SK-N-SH (cell line): ENCODE results near the gene LPO. TPM values are rescaled to one million over a fixed set of nuclear protein-coding genes. Genes with fewer than 3 reads are reported as not detected.
A peak's percentile ranks its signal among the peaks of the same experiment; 100 is the strongest.

Experiments used
- CTCF ChIA-PET: fragments of 300-600, 350-600 bp; formaldehyde crosslinking; extraction: SDS; loops from one replicate; lab custom pipeline; 2021; lab: Yijun Ruan, JAX
- POLR2A ChIA-PET: fragments of 350-600 bp; sonication (Branson Sonifier 250); formaldehyde crosslinking; extraction: SDS; loops from one replicate; lab custom pipeline; 2020; ENCODE audit warnings: antibody characterized with exemption, inconsistent platforms; lab: Yijun Ruan, JAX
- DNase-seq: peaks from one replicate; pipeline ENCODE4 v3.0.0; 2012
- H2AFZ ChIP-seq: fragments of 200-600 bp; sonication (generic); 2 replicates; pipeline ENCODE4 v1.8.1; 2016; ENCODE audit warnings: antibody characterized with exemption, mild to moderate bottlenecking, low read depth
- H3F3A ChIP-seq: fragments of 200-600 bp; sonication (generic); replicated peaks from 2 replicates; pipeline ENCODE3; 2016; ENCODE audit warnings: antibody characterized with exemption, mild to moderate bottlenecking; ENCODE audit not compliant: insufficient read depth
- H3K27ac ChIP-seq, 2 experiments: fragments of 200-500 bp in 1 of 2; fragments of 200-600 bp in 1 of 2; sonication (Bioruptor generic) in 1 of 2; sonication (generic), shearing (Covaris generic) in 1 of 2; 2 replicates each; pipeline versions ENCODE4 v1.5.1 to v1.6.1; 2014 to 2016; ENCODE audit warnings: low read depth in 2 of 2, inconsistent platforms in 1 of 2, low read length in 1 of 2, mild to moderate bottlenecking in 1 of 2, mixed read lengths in 1 of 2
- H3K27me3 ChIP-seq: fragments of 200-600 bp; sonication (generic), shearing (Covaris generic); 2 replicates; pipeline ENCODE4 v1.6.1; 2016; ENCODE audit warnings: mixed run types; ENCODE audit not compliant: insufficient read depth
- H3K36me3 ChIP-seq, 2 experiments: fragments of 200-500 bp in 1 of 2; fragments of 200-600 bp in 1 of 2; sonication (Bioruptor generic) in 1 of 2; sonication (generic) in 1 of 2; replicated peaks in 1 of 2; 2 replicates each; pipeline versions ENCODE3 to v1.5.1; 2014 to 2016; ENCODE audit warnings: low read length in 1 of 2, mild to moderate bottlenecking in 1 of 2; ENCODE audit not compliant: insufficient read depth in 2 of 2, control insufficient read depth in 1 of 2
- H3K4me1 ChIP-seq, 2 experiments: fragments of 200-500 bp in 1 of 2; fragments of 200-600 bp in 1 of 2; sonication (Bioruptor generic) in 1 of 2; sonication (generic), shearing (Covaris generic) in 1 of 2; 2 replicates each; pipeline versions ENCODE4 v1.5.1 to v1.6.1; 2014 to 2016; ENCODE audit warnings: low read depth in 1 of 2, low read length in 1 of 2, mixed run types in 1 of 2; ENCODE audit not compliant: insufficient read depth in 2 of 2, control insufficient read depth in 1 of 2
- H3K4me2 ChIP-seq: fragments of 200-600 bp; sonication (generic), shearing (Covaris generic); 2 replicates; pipeline ENCODE4 v1.6.1; 2017; ENCODE audit warnings: mixed run types
- H3K4me3 ChIP-seq, 2 experiments: fragments of 200-500 bp in 1 of 2; fragments of 200-600 bp in 1 of 2; sonication (Bioruptor generic) in 1 of 2; sonication (generic), shearing (Covaris generic) in 1 of 2; 2 replicates each; pipeline versions ENCODE4 v1.5.1 to v1.8.1; 2014 to 2016; ENCODE audit warnings: low read depth in 2 of 2, inconsistent platforms in 1 of 2, low read length in 1 of 2, mild to moderate bottlenecking in 1 of 2, mixed read lengths in 1 of 2, moderate library complexity in 1 of 2
- H3K79me2 ChIP-seq: fragments of 200-600 bp; sonication (generic); 2 replicates; pipeline ENCODE4 v1.8.1; 2017; ENCODE audit warnings: mild to moderate bottlenecking; ENCODE audit not compliant: insufficient read depth
- H3K9ac ChIP-seq: fragments of 200-600 bp; sonication (generic); 2 replicates; pipeline ENCODE4 v1.6.1; 2017; ENCODE audit warnings: mixed run types
- H3K9me2 ChIP-seq: fragments of 200-600 bp; sonication (generic); 2 replicates; pipeline ENCODE4 v1.6.1; 2017; ENCODE audit warnings: mixed run types
- H3K9me3 ChIP-seq: fragments of 200-600 bp; sonication (generic); 2 replicates; pipeline ENCODE4 v1.6.1; 2017; ENCODE audit warnings: mixed run types, mild to moderate bottlenecking, moderate library complexity
- H4K20me1 ChIP-seq: fragments of 200-600 bp; sonication (generic); 2 replicates; pipeline ENCODE4 v1.6.1; 2017; ENCODE audit warnings: mild to moderate bottlenecking, mixed run types; ENCODE audit not compliant: insufficient read depth
- FOXM1 ChIP-seq: IDR thresholded peaks from 2 replicates; pipeline ENCODE4 v1.4.0; 2012; ENCODE audit warnings: low read depth, mild to moderate bottlenecking
- GABPA ChIP-seq: IDR thresholded peaks from 2 replicates; pipeline ENCODE4 v1.4.0; 2012; ENCODE audit warnings: low read depth, mild to moderate bottlenecking
- GATA2 ChIP-seq: sonication (generic); formaldehyde crosslinking; IDR thresholded peaks from 2 replicates; pipeline ENCODE4 v1.5.0; 2020; ENCODE audit warnings: mild to moderate bottlenecking, missing genetic modification reagents
- JUND ChIP-seq: IDR thresholded peaks from 2 replicates; pipeline ENCODE4 v1.4.0; 2012
- MXI1 ChIP-seq: IDR thresholded peaks from 2 replicates; pipeline ENCODE4 v1.6.1; 2012; ENCODE audit warnings: mild to moderate bottlenecking, low read depth, low read length, improper control_type of control experiment
- NFIC ChIP-seq: IDR thresholded peaks from 2 replicates; pipeline ENCODE4 v1.4.0; 2012; ENCODE audit warnings: borderline replicate concordance
- POLR2AphosphoS5 ChIP-seq: IDR thresholded peaks from 2 replicates; pipeline ENCODE4 v1.6.1; 2012; ENCODE audit warnings: low read depth, low read length
- RAD21 ChIP-seq: IDR thresholded peaks from 2 replicates; pipeline ENCODE4 v1.6.1; 2012; ENCODE audit warnings: mild to moderate bottlenecking, low read length
- RCOR1 ChIP-seq: fragments of 150-350 bp; IDR thresholded peaks from 2 replicates; pipeline ENCODE4 v1.6.1; 2017; ENCODE audit warnings: antibody characterized with exemption, low read length
- SMC3 ChIP-seq: IDR thresholded peaks from 2 replicates; pipeline ENCODE4 v1.6.1; 2012; ENCODE audit warnings: low read depth, low read length, improper control_type of control experiment
- TAF1 ChIP-seq: IDR thresholded peaks from 2 replicates; pipeline ENCODE4 v1.6.1; 2012; ENCODE audit warnings: low read depth, mild to moderate bottlenecking, low read length, moderate library complexity, borderline replicate concordance
- TCF12 ChIP-seq: IDR thresholded peaks from 2 replicates; pipeline ENCODE4 v1.4.0; 2012
- TEAD4 ChIP-seq: IDR thresholded peaks from 2 replicates; pipeline ENCODE4 v1.4.0; 2012; ENCODE audit warnings: mild to moderate bottlenecking, borderline replicate concordance; ENCODE audit not compliant: insufficient read depth
- YY1 ChIP-seq: IDR thresholded peaks from 2 replicates; pipeline ENCODE4 v1.4.0; 2012; ENCODE audit warnings: low read depth, mild to moderate bottlenecking
- WGBS: methylation state at CpG from one replicate; pipeline ENCODE4 v1.1.6; 2017; ENCODE audit warnings: low lambda C conversion rate; 5-methylcytosine and 5-hydroxymethylcytosine counted together
- polyA plus RNA-seq, 3 experiments: library from polyadenylated mRNA; depleted of rRNA; stranded (reverse); fragments of >200 nt; gene quantifications; 2 replicates each; pipeline ENCODE4 v1.2.3, GENCODE V29; 2012
- TF ChIP-seq, protein P1 (sequence below): fragments of 200-600 bp; sonication (generic); IDR thresholded peaks from 2 replicates; pipeline ENCODE4 v1.6.1; 2017; ENCODE audit warnings: antibody characterized with exemption, mild to moderate bottlenecking, moderate library complexity
- TF ChIP-seq, protein P2 (sequence below): IDR thresholded peaks from 2 replicates; pipeline ENCODE4 v1.4.0; 2012; ENCODE audit warnings: low read depth

Gene LPO
- polyA plus RNA-seq, 1 of the 3 experiments (the other 2 are of a cell fraction): not detected

DNA sequence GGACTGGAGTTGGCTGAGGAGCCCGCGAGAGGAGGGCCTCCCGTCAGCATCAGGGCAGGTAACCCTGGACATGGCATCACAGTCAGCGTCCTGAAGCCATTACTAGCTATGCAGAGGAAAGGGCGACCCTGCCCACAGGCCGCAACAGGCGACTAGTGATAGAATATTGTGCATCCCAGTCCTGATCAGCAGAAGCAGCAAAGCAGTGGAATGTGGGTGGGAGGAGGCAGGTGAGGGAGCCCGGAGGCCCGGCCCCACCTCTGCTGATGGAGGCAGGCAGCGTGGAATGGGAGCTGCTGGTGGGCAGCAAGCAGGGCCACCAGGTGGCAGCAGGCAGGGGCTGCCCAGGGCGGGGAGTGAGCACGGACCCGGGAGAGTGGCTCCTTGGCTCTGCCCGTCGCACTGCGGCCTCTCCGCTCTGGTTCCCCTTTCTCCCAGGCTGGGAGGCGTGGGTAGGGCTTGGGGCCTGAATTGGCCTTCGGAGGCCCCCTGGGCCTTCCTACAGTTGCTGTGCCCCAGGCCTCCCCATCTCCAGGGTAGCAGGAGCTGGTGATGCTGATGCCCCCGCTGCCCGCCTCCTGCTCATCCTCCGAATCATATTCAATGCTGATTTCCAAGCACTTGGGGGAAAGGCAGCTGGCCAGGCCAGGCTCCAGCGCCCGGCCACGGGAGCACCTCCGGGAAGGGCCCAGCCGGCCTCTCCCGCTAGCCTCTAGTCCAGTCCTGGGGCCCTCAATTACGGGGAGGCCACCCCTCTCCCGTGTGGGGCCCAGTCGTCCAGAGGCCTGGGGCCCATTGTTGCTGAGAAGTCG lies 70.0 kb downstream of the LPO start:
- peak; percentile 71 for DNase-seq
- no peaks in the 10 kb centered on the region for H3K27me3 ChIP-seq
- H4K20me1 ChIP-seq: no peaks in the 10 kb centered on the region
- no peak overlapping the region for H3K27ac ChIP-seq
- no peak overlapping the region for H3K4me3 ChIP-seq
- H3K4me2 ChIP-seq: no peak overlapping the region
- H3K9me2 ChIP-seq: no peaks in the 10 kb centered on the region
- H3K79me2 ChIP-seq: no peaks in the 10 kb centered on the region
- WGBS: 73% methylated on average over 27 of the region's 32 CpGs
- TF ChIP-seq, protein P1, sequence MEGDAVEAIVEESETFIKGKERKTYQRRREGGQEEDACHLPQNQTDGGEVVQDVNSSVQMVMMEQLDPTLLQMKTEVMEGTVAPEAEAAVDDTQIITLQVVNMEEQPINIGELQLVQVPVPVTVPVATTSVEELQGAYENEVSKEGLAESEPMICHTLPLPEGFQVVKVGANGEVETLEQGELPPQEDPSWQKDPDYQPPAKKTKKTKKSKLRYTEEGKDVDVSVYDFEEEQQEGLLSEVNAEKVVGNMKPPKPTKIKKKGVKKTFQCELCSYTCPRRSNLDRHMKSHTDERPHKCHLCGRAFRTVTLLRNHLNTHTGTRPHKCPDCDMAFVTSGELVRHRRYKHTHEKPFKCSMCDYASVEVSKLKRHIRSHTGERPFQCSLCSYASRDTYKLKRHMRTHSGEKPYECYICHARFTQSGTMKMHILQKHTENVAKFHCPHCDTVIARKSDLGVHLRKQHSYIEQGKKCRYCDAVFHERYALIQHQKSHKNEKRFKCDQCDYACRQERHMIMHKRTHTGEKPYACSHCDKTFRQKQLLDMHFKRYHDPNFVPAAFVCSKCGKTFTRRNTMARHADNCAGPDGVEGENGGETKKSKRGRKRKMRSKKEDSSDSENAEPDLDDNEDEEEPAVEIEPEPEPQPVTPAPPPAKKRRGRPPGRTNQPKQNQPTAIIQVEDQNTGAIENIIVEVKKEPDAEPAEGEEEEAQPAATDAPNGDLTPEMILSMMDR: peak; percentile 25; the same call in 1 of the 2 replicates
- TF ChIP-seq TAF1 (no peak), SMC3 (0 out of 2 replicates have a peak, but pooled peaks have one; percentile 17), TCF12 (no peak), POLR2AphosphoS5 (no peak), RAD21 (0 out of 2 replicates have a peak, but pooled peaks have one; percentile 5), NFIC (no peak), GATA2 (CRISPR knock-in tag) (no peak), JUND (no peak), TEAD4 (no peak), YY1 (no peak)
- TF ChIP-seq, protein P2, sequence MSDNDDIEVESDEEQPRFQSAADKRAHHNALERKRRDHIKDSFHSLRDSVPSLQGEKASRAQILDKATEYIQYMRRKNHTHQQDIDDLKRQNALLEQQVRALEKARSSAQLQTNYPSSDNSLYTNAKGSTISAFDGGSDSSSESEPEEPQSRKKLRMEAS: no peak
- no peaks in the 10 kb centered on the region for H3K36me3 ChIP-seq
- H2AFZ ChIP-seq: no peak overlapping the region
- H3K4me1 ChIP-seq: peaks cover 0 to 3% of the 10 kb centered on the region in 2 experiments; a peak in 1 of 4 replicates
- ChIA-PET CTCF (interaction anchor here (0.6 to 2.3 kb wide), 15 partner anchors 10 to 206 kb away, joined by 3 to 16 read pairs (median 3); partner anchors contain the start of genes MTMR4 and RNF43), POLR2A (interaction anchor here (0.6 to 0.7 kb wide), 2 partner anchors 9 to 64 kb away, joined by 3 read pairs; no protein-coding TSS in a partner anchor)
- no peaks in the 10 kb centered on the region for H3F3A ChIP-seq
- no peak overlapping the region for H3K9ac ChIP-seq
- H3K9me3 ChIP-seq: no peaks in the 10 kb centered on the region

DNA sequence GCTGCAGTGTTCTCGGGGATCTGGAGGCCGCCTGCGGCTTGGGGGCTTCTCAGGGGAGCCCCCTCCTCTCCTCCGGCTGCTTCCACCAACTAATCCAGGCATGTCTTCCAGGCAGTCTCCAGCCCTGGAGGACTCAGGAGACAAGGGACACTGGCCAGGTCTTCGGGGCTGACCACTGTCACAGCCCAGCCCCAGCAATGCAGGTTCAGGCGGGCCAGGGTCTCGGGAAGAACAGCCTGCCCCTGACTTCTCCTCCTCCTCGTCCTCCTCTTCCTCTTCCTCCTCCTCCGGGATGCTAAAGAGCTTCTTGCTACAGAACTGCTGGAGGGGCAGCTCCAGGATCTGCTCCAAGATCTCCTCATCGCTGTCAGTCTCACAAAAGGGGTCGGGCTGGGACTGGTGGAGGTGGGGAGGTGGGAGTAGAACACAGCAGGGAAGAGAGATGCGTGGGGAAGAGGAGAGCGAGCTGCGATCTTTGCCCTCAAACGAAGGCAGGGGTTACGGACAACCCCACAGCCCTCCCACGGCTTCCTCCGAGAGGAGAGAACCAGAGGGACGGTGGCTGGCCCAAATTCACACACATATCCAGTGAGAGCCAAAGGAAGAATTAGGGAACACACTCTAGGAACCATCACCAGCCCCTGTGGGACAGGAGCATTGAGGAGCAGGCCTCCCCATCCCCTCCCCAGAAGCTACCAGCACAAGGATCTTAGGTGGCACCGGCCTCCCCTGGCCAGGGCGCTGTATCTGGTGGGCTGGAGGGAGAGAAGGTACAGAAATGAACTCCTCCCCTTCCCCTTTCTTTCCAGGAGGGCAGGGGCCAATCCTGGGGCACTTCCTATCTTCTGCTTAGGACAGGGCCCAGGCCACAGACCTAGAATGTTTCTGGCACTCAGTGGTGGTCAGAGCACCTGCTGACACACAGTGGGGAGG lies 70.9 kb downstream of the LPO start:
- no peak overlapping the region for H3K4me3 ChIP-seq
- no peaks in the 10 kb centered on the region for H3K9me3 ChIP-seq
- no peaks in the 10 kb centered on the region for H3K36me3 ChIP-seq
- no peak overlapping the region for H3K4me2 ChIP-seq
- no peak for TF ChIP-seq MXI1
- no peak for TF ChIP-seq SMC3
- no peak for TF ChIP-seq TAF1
- TF ChIP-seq GABPA: no peak
- TF ChIP-seq NFIC: no peak
- no peak for TF ChIP-seq RCOR1
- TF ChIP-seq FOXM1: no peak
- no peak for TF ChIP-seq JUND
- WGBS: 62% methylated on average over 21 of the region's 21 CpGs
- ChIA-PET CTCF (interaction anchor here (1.0 to 3.0 kb wide), 7 partner anchors 9 to 138 kb away, joined by 3 to 16 read pairs (median 6); partner anchors contain the start of gene RNF43), POLR2A (interaction anchor here (0.6 to 0.7 kb wide), 2 partner anchors 8 to 64 kb away, joined by 3 read pairs; no protein-coding TSS in a partner anchor)
- no peak overlapping the region for H3K27ac ChIP-seq
- H3K9me2 ChIP-seq: no peaks in the 10 kb centered on the region
- DNase-seq: peak; percentile 31
- no peak overlapping the region for H2AFZ ChIP-seq
- H3K27me3 ChIP-seq: no peaks in the 10 kb centered on the region
- H4K20me1 ChIP-seq: no peaks in the 10 kb centered on the region
- H3K4me1 ChIP-seq: no peaks in the 10 kb centered on the region
- H3K9ac ChIP-seq: no peak overlapping the region
- H3K79me2 ChIP-seq: no peaks in the 10 kb centered on the region
- no peaks in the 10 kb centered on the region for H3F3A ChIP-seq
